Common myeloid progenitor, CD34-positive (primary cell): ENCODE data around the gene ZYX.

Experiments
- CTCF ChIA-PET: fragments of 350-600 bp; sonication (Branson Sonifier 250); formaldehyde crosslinking; loops from one replicate; lab custom pipeline; 2021; ENCODE audit warnings: antibody characterized with exemption; lab: Charles Lee
- POLR2A ChIA-PET: fragments of 350-600 bp; sonication (Branson Sonifier 250); formaldehyde crosslinking; loops from one replicate; lab custom pipeline; 2021; ENCODE audit warnings: antibody characterized with exemption; lab: Charles Lee
- DNase-seq, 3 donors: peaks; one replicate each; pipeline versions ENCODE4 v3.0.0 to v3.0.0-alpha.2; 2013
- H3K27ac ChIP-seq, 2 experiments: 1 replicate in 1 of 2; 2 replicates in 1 of 2; pipeline ENCODE4 v1.7.0; 2013; ENCODE audit warnings: inconsistent platforms in 2 of 2, low read length in 2 of 2, mild to moderate bottlenecking in 2 of 2, low read depth in 1 of 2, moderate library complexity in 1 of 2; ENCODE audit not compliant: severe bottlenecking in 2 of 2, insufficient read depth in 1 of 2, poor library complexity in 1 of 2
- H3K27me3 ChIP-seq, 5 experiments: replicated peaks in 2 of 5; 1 replicate in 3 of 5; 2 replicates in 2 of 5; pipeline versions ENCODE4 v1.6.1 to v1.7.0; 2013; ENCODE audit warnings: low read length in 4 of 5, mild to moderate bottlenecking in 2 of 5, moderate library complexity in 2 of 5, inconsistent platforms in 1 of 5; ENCODE audit not compliant: insufficient read depth in 5 of 5, control insufficient read depth in 4 of 5
- H3K36me3 ChIP-seq, 4 experiments: 1 replicate in 2 of 4; 2 replicates in 2 of 4; pipeline versions ENCODE4 v1.6.1 to v1.7.0; 2013; ENCODE audit warnings: low read length in 3 of 4, control low read depth in 1 of 4, mild to moderate bottlenecking in 1 of 4; ENCODE audit not compliant: control insufficient read depth in 4 of 4, insufficient read depth in 4 of 4
- H3K4me1 ChIP-seq, 4 experiments: 1 replicate in 3 of 4; 2 replicates in 1 of 4; pipeline versions ENCODE4 v1.6.1 to v1.7.1; 2013; ENCODE audit warnings: low read length in 3 of 4, mild to moderate bottlenecking in 3 of 4, control low read depth in 1 of 4, inconsistent platforms in 1 of 4, moderate library complexity in 1 of 4; ENCODE audit not compliant: control insufficient read depth in 4 of 4, insufficient read depth in 4 of 4; ENCODE audit errors: control extremely low read depth in 1 of 4
- H3K4me3 ChIP-seq, 7 experiments: 1 replicate in 4 of 7; 2 replicates in 3 of 7; pipeline versions ENCODE4 v1.5.1 to v1.7.0; 2013; ENCODE audit warnings: mild to moderate bottlenecking in 7 of 7, low read length in 6 of 7, moderate library complexity in 6 of 7, inconsistent platforms in 2 of 7, low read depth in 2 of 7, control low read depth in 1 of 7; ENCODE audit not compliant: insufficient read depth in 4 of 7, control insufficient read depth in 1 of 7; ENCODE audit errors: extremely low read depth in 1 of 7
- H3K9me3 ChIP-seq, 5 experiments: 1 replicate in 4 of 5; 2 replicates in 1 of 5; pipeline versions ENCODE4 v1.6.1 to v1.7.1; 2013; ENCODE audit warnings: low read length in 4 of 5, mild to moderate bottlenecking in 2 of 5, inconsistent platforms in 1 of 5, low read depth in 1 of 5, moderate library complexity in 1 of 5; ENCODE audit not compliant: control insufficient read depth in 4 of 5, insufficient read depth in 2 of 5; ENCODE audit errors: control extremely low read depth in 1 of 5
- whole genome bisulfite sequencing: methylation state at CpG from one replicate; pipeline ENCODE4 v1.1.5; 2013; ENCODE audit not compliant: insufficient coverage; 5-methylcytosine and 5-hydroxymethylcytosine counted together

The ZYX gene

DNA sequence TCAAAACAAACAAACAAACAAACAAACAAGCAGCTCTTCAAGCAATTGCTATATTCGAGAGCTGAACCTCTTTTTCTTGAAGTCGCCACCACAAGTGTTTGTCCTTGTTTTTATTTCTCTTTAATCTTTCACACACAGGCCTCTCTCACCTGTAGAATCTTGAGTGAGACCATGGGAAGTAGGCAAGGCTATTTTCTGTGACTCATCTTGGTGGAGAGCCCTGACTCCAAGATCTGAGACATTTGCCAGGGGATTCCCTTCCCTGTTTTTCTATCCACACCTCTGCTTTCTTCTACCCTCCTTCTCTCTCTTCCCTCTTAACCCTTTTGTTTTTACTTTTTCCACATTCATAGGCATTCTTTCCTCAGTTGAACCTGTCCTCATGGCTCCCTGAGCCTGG lies 54.1 kb downstream of the ZYX start:
- H3K27ac ChIP-seq = no peak overlapping the region
- no peak overlapping the region for H3K4me3 ChIP-seq
- peaks cover 0 to 2% (median 0%) of the 10 kb centered on the region in 4 experiments for H3K36me3 ChIP-seq
- H3K27me3 ChIP-seq = no peaks in the 10 kb centered on the region
- POLR2A ChIA-PET = no interaction called here
- H3K4me1 ChIP-seq = peaks cover 0 to 20% (median 13%) of the 10 kb centered on the region in 4 experiments
- no CpG with 5 or more reads among the region's 2 CpGs for WGBS
- no peaks in the 10 kb centered on the region for H3K9me3 ChIP-seq
- CTCF ChIA-PET = interaction anchor here (1.2 to 1.6 kb wide), 3 partner anchors 27 to 195 kb away, joined by 3 to 4 read pairs (median 4); partner anchors contain the start of gene EPHA1
- no peak for DNase-seq

DNA sequence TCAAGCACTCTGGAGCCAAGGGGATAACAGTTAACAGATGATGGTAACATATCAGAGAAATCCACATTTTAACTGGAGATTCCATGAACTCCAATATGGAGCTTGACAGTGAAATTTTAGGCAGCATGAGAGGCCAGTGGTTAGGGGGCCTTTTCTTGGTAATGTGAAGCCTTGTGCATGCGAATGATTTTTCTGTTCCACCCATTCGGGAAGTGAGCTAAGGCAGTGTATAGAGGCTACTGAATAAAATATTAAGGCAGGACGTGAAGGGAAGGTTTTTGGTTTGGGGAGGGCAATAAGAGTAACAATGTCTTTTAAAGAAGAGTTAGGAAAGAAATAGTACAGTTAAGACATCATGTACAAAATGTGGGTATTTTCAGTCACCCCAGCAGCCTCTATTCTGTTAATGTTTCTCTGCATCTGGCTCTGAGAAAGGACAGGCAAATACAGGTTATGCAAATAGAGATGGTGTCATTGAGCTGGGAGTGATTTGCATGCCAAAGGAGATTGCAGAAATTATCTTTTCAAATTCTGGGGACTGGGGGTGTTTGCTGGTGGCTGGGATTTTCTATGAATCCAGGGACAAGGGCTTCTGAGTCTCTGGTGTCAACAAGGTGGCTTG lies 55.3 kb downstream of the ZYX start:
- no peaks in the 10 kb centered on the region for H3K27me3 ChIP-seq
- DNase-seq = no peak
- ChIA-PET CTCF (interaction anchor here (1.5 to 1.6 kb wide), 2 partner anchors 13 to 196 kb away, joined by 3 to 5 read pairs; no protein-coding TSS in a partner anchor), POLR2A (no interaction called here)
- peaks cover 0 to 2% (median 0%) of the 10 kb centered on the region in 4 experiments for H3K36me3 ChIP-seq
- WGBS = 100% methylated on average over 2 of the region's 3 CpGs
- H3K9me3 ChIP-seq = no peaks in the 10 kb centered on the region
- peaks cover 0 to 20% (median 13%) of the 10 kb centered on the region in 4 experiments for H3K4me1 ChIP-seq
- H3K27ac ChIP-seq = no peak overlapping the region
- H3K4me3 ChIP-seq = no peak overlapping the region

DNA sequence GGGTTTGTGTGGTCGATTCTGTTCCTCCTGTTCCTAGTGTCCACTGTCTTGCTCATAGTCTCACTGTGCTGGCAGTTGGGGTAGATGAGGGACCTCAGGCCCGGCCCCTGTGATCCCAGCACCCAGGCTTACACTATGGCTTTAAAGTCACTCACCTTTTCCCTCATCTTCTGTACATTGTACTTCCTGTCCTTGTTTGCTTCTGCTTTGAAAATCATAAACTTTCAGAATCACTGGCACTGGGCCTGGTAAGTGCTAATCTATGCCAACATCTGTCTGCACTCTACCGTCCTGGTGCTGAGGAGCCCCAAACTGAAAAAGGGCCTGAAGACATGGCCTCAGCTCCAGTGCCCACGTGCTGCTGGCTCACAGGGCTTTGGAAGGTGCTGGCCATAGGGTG lies 56.4 kb downstream of the ZYX start:
- no peaks in the 10 kb centered on the region for H3K27me3 ChIP-seq
- 5% methylated on average over 4 of the region's 4 CpGs for WGBS
- peak; percentile 53 to 94 (median 89) for DNase-seq
- ChIA-PET CTCF (interaction anchor here (1.0 to 1.5 kb wide), 2 partner anchors 14 to 197 kb away, joined by 3 to 5 read pairs; no protein-coding TSS in a partner anchor), POLR2A (no interaction called here)
- H3K4me3 ChIP-seq = peak overlapping the region in 1 of 7 experiments; percentile 43
- peaks cover 0 to 20% (median 13%) of the 10 kb centered on the region in 4 experiments for H3K4me1 ChIP-seq
- H3K27ac ChIP-seq = peak overlapping the region in 1 of 2 experiments; percentile 50
- H3K9me3 ChIP-seq = no peaks in the 10 kb centered on the region
- H3K36me3 ChIP-seq = peaks cover 0 to 2% (median 0%) of the 10 kb centered on the region in 4 experiments

DNA sequence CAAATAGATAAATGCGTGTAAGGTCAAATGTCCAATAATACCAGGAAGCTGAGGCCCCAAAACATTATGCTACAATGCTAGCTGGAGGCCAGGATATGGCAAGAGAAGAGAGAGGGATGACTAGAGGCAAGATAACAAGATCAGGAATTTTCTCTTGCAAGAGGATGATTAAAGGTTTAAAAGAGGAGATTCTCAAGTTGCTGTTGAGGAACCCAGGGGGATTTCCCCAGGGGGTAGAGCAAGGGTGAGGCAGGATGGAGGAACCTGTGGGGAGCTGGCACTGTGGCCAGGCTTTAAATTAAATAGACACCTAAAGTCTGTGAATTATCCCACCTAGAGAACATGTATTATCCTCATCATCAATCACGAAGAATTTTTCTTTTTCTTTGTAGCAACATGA lies 58.7 kb downstream of the ZYX start:
- Histone ChIP-seq H3K27me3 (no peaks in the 10 kb centered on the region), H3K4me3 (no peak overlapping the region), H3K9me3 (no peaks in the 10 kb centered on the region), H3K27ac (no peak overlapping the region), H3K4me1 (peaks cover 0 to 20% (median 13%) of the 10 kb centered on the region in 4 experiments), H3K36me3 (no peaks in the 10 kb centered on the region)
- ChIA-PET CTCF (interaction anchor here (0.9 to 1.5 kb wide), 4 partner anchors 8 to 46 kb away, joined by 3 to 4 read pairs (median 3); no protein-coding TSS in a partner anchor), POLR2A (no interaction called here)
- peak in 1 of 3 donors; percentile 18 for DNase-seq
- 100% methylated on average over 1 of the region's 2 CpGs for whole genome bisulfite sequencing
